ENCODE data around the gene NHSL2. TPM values are rescaled to one million over a fixed set of nuclear protein-coding genes. Genes with fewer than 3 reads are reported as not detected.
A peak's percentile ranks its signal among the peaks of the same experiment; 100 is the strongest.
"Not testable (repeated sequence)": the region's sequence is repeated elsewhere in the genome, so short reads cannot be mapped to it uniquely, and the experiment has no call there.

NHSL2 gene
- polyA plus RNA-seq (ENCODE audit: insufficient read length), result 11.6 TPM
- long read RNA-seq, donor 1, result 0 reads
- long read RNA-seq, donor 2, partial matches to known transcripts, result 17 of 17 reads
- long read RNA-seq, donor 2, other reads (novel, unspliced or antisense), result 0 of 17 reads
- long read RNA-seq, donor 3, result 0 reads
- long read RNA-seq, donor 4, result 0 reads
- long read RNA-seq, donor 5, result 0 reads
- long read RNA-seq, donor 6, result 0 reads
- long read RNA-seq, donor 7, partial matches to known transcripts, result 8 of 8 reads
- long read RNA-seq, donor 7, other reads (novel, unspliced or antisense), result 0 of 8 reads
- long read RNA-seq, donor 8, result 0 reads

DNA sequence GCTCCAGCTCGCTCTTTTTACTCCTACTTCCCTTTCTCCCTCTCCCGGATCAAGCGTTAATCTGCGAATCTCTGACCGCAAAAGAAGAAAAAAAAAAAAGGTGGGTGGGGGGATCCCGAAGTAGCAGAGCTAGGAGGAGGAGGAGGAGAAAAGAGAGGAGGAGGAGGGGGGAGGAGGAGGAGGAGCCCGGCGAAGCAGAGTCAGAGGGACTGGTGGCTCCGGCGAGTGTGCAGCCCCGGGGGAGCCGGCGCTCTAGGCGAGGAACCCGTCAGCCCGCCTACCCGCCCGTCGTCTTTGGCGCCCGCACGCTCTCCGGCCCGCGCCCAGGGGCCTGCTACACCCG lies at the start of gene NHSL2:
Gene NHSL2 (plus strand): TSS at position 203 of the 343 bp plus-strand sequence.
- DNase-seq, result no peak

- no peak for DNase-seq
These were observed 43.0 kb upstream of the NHSL2 start for GRCh38 chrX:71867680-71868079.

DNA sequence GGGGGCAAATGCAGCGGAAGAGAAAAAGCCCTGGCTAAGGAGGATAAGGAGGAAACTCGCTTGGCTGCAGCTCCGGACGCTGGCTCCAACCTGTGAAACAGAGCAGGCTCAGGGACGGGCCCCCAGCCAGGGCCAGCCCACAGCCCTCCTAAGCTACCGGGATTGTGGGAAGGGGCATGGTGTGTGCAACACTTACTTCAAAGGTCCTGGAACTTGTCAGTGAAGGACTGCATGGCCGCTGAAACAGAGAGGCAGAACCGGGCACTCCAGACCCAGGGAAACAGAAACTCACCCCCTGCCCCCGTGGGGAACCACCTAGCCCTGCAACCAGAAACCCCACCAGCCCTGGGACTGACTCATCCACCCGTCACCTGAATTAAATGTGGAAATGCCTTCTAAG lies 41.1 kb upstream of the NHSL2 start:
- DNase-seq, result not testable (repeated sequence)

- peak; percentile 3 for DNase-seq
These were observed 40.2 kb upstream of the NHSL2 start for GRCh38 chrX:71870208-71871098.

DNA sequence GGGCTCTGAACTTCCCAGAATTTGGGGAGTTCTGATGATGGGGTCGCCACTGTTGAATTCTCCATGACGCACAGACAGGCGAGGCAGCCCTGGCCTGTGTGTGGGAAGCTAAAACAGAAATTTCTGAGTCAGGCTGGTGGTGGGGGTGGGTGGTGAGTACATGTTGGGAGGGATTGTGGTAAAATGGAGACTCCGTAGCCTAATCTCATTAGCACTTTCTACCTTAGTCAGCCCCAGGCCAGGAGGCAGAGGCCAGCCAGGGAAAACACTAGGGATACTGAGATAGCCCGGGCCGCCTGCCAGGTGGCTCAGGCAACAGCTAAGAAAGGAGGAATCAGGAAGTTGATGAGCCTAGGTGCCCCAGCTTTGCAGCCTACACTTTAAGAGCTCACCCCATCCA lies 39.3 kb upstream of the NHSL2 start:
- no peak for DNase-seq

DNA sequence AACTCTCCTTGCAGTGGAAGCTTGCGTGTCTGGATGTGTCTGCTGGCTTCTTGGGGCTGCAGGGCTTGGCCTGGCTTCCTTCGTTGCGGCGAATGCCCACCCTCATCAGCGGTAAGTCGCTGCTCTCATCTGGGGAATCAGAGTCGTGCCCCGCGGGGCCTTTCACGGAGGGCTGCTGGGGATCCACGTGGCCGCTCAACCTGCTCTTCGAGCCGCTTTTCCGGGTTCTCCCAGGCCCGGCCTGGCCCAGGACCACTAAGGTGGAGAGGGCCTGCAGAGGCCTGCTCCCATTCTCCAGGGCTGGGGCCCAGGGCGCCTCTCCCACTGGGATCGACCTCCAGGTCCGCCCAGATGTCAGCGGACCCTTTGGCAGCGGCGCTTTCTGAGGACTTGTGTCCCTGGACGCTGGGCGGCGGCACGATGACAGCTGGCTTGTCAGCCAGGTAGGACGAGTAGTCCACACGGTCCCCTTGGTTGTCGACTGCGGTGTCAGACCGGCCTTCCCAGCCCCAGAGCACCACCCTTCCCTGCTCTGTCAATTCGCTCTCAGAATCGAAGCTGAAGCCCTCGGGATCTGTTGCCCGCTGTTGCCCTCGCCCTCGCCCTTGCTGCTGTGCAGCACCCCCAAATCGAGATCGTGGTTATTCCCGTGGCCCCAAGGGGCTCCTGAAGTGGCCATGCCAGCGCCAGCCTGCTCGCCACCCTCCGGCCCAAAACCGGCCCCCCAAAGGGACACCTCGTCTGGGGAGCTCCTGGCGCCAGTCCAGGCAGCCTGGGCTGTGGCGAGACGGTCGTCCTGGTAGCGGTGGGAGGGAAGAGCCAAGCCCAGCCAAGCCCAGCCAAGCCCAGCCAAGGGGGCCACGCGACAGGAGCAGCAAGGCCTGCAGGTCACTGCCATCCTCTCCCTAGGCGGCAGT lies 37.8 kb upstream of the NHSL2 start:
- no peak for DNase-seq

GRCh38 chrX:71873459-71873833 lies 37.2 kb upstream of the NHSL2 start:
- DNase-seq, result no peak

GRCh38 chrX:71876841-71877240 lies 33.8 kb upstream of the NHSL2 start:
- DNase-seq, result not testable (repeated sequence)

DNA sequence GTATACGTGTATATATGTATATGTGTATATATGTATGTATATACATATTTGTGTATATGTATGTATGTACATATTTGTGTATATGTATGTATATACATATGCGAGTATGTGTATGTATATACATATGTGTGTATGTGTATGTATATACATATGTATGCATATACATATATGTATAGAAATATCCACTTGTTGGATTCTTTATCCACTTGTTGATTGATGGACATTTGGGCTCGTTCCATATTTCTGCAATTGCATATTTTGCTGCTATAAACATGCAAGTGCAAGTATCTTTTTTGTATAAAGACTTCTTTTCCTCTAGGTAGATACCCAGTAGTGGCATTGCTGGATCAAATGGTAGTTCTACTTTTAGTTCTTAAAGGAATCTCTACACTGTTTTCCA lies 25.5 kb upstream of the NHSL2 start:
- no peak for DNase-seq

DNA sequence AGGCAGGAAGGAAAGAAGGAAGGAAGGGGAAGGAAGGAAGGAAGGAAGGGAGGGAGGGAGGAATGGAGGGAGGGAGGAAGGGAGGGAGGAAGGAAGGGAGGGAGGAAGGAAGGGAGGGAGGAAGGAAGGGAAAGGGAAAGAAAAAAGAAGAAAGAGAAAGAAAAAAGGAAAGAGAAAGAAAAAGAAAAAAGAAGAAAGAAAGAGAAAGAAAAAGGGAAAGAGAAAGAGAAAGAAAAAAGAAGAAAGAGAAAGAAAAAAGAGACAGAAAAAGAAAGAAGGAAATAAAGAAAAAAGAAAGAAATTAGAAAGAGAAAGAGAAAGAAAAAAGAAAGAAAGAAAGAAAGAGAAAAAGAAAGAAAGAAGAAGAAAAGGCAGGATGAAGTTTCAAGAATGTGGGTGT lies 15.0 kb upstream of the NHSL2 start:
- no peak for DNase-seq

GRCh38 chrX:71906144-71906543 lies 4.5 kb upstream of the NHSL2 start:
- DNase-seq, result no peak

- no peak for DNase-seq
These were observed 2.3 kb upstream of the NHSL2 start for GRCh38 chrX:71908387-71908786.

GRCh38 chrX:71909956-71910355 lies 689 bp upstream of the NHSL2 start:
- no peak for DNase-seq

- DNase-seq, result no peak
These were observed 513 bp downstream of the NHSL2 start for GRCh38 chrX:71910986-71911730.

GRCh38 chrX:71911731-71912050 lies 1.0 kb downstream of the NHSL2 start:
- no peak for DNase-seq

DNA sequence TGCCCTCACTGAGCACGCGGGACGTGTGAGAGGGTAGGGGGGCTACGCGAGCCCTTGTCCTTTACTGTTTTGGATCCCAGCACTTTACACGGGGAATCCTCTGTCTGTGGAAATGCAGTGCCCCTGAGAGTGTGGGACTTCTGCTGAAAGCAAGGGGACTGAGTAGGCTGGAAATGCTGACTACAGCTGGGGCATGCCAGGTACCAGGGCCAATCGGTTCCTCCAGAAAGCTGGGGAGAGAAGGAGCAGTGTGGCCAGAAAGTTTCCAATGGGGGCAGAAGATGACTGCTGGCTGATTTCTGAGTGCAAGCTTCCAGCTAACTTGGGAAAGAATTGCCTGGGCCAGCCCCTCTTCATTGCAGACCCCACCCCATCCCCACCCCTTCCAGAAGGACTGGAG lies 1.5 kb downstream of the NHSL2 start:
- no peak for DNase-seq

GRCh38 chrX:71913156-71913950 lies 2.7 kb downstream of the NHSL2 start:
- DNase-seq, result no peak

DNA sequence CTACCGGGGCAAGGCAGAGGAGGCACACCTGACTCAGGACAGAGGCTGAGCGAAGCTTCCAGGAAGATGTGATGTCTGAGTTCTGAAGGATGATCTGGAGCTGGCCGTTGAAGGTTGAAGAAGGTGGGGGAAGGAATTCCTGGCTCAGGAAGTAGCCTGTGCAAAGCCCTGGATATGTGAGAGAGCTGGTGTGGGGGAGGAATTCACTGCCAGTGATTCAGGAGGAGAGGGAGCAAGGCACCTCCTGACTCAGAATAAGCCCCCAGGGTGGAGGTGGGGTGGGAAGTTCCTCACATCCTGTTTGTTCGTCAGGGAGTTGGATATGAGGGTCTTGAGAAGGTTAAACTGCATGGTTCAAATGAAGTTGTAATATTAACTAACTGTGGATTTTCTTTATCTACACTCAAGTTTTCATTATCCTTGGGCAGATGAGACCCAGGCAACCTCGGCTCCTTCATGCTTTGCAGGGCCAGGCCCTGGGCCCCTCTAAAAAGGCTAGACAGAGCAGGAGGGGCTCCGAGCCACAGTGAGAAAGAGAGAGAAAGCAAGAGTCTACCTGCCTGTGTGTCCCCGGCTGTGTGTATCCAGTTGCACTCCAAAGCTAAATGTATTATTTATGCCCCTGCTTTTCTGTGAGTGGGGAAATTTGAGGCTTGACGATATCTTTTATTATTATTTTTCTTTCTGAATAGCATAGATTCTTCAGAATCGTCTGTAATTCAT lies 7.1 kb downstream of the NHSL2 start:
- DNase-seq, result peak; percentile 48

- DNase-seq, result no peak
These were observed 8.8 kb downstream of the NHSL2 start for GRCh38 chrX:71919431-71919830.

- DNase-seq, result no peak
These were observed 9.2 kb downstream of the NHSL2 start for GRCh38 chrX:71919886-71920285.

All from left kidney (tissue), 8 donors.